HL-60/S4 (cell line): Measurements from ENCODE around the gene SAMMSON.

Experiments used
- in situ Hi-C: fragments of 300-500 bp; cut with MboI; formaldehyde crosslinking; loops from 2 replicates; pipeline ENCODE4 v1.14.3; 2022; ENCODE audit warnings: low sequenced_read_pairs

The SAMMSON gene

GRCh38 chr3:70010346-70010745 is 10.8 kb downstream of the SAMMSON start:
- in situ Hi-C loops = no loop called here

DNA sequence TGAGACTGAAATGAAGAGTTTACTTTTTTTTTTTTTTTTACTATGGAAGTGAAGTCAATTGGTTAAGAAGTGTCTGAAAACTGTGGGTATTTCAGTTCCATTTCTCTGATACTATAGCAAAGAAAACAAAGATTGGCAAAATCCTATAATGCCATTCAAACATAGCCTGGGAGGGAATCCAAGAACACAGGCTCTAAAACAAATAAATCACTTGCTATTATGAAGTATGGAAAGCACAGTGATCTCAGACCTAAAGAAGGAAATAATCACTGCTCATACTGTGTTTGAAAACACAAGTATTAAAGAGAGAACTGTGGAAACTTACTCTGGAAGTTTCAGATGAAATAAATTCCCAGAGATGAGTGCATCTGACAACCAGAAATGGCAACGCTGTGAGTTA is 12.0 kb downstream of the SAMMSON start:
- in situ Hi-C loops = no loop called here

GRCh38 chr3:70020906-70021660 is 21.6 kb downstream of the SAMMSON start:
- in situ Hi-C loops = no loop called here

DNA sequence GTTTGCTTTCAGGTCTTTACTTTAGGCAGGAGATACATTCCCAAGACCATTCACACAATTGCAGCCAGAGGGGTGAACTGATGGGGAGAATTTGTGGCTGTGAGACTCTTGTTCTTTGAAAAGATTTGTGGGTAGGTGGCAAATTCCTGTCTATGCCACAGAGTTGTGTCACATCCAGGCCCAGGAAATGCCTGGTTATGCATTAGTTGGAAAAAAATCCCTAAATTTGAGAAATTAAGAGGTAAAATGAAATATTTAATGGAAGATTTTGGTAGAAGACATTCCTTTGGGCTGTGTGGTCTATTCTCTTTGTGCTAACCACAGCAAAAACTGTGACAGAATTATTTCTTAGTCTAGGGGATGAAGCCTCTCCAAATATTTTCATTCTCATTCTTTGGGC is 28.8 kb downstream of the SAMMSON start:
- in situ Hi-C loops = no loop called here

DNA sequence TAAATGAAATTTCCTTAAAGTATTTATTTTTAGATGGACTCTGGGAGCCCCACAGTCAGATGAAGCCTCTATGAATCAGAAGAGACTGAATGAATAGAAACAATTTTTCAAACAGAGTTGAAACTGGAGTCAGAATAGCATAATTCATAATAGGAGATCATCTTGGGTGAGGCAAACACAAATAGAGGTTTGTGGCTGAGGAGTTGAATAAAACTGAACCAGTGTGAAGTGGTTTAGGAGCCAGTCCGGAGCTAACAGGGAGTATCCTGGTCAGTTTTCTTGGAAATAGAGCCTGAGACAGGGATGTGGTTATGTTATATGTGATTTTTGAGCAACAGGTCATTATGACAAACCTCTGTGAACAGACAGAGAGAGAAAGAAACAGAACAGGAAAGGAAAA is 39.2 kb downstream of the SAMMSON start:
- in situ Hi-C loops = no loop called here

DNA sequence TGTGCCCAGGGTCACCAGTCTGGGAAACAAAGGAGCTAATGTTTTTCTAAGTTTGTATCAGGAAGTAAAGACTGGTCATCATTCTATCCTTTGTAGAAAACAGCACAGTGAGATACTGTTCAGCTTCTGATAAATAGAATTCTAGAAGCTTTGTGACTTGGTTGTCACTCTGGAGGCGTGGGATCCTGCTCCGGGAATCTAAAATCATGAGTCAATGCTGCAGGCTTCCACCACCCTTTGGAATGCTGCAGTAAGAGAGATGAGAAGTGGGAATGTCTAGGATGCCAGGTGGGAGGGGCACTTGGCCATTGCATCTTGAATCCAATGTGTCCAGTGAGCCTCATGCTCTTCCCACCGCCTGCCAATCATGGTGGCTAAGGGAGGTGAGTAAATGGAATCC is 40.9 kb downstream of the SAMMSON start:
- in situ Hi-C loops = no loop called here

GRCh38 chr3:70042641-70043040 is 43.1 kb downstream of the SAMMSON start:
- in situ Hi-C loops = no loop called here

DNA sequence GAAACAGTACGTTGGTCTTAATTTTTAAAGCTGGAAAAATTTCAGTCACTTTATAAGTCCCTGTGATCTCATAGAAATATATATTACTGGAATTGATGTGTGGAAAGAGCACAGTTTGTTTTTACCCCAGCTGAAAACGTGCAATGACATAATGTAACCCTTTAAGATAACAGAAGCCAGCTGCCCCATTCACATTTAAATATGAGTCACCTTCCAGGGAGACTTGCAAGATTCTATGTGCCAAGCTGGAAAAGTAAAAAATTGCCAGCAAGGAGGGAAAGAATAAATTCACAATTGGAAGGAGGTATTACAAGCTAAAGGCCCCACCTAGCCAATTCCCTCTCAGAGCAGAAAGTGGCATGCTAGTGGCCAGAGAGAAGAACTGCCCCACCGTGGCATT is 50.2 kb downstream of the SAMMSON start:
- in situ Hi-C loops = no loop called here

GRCh38 chr3:70053293-70053692 is 53.8 kb downstream of the SAMMSON start:
- in situ Hi-C loops = no loop called here

DNA sequence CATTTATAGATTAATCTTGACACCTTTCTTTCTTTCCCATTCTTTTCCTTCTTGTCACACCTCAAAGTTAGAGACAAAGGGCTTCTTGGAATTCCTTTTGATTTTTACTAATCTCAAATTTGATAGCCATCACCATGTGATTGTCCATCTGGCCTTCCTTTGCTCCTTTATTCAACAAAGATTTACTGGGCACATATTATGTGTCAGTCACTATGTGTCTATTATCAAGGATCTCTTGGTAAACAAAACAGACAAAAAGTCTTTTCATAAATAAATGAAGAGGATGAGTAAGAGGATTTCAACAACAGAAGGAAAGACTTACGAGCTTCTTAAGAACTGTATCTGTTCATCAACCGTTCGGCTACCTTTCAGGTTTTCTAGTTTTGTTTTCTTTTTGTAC is 56.5 kb downstream of the SAMMSON start:
- in situ Hi-C loops = no loop called here

GRCh38 chr3:70057426-70057825 is 57.9 kb downstream of the SAMMSON start:
- in situ Hi-C loops = no loop called here

DNA sequence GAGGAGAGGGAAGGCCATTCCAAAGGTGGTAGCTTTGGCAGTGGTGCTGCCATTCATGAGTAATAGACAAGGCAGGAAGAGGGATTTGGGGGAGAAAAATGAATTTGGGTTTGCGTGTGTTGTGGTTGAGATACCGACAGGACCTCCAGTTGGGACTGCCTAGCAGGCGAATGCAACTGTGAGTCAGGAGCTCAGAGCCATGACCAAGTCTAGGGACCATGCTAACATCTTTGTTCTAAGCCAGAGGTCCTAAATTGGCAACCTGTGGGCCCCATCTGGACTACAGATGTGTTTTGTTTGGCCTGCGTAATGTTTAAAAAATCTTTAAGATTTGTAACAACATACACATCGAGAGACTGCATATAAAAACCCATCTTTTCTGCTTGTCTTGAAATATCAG is 61.6 kb downstream of the SAMMSON start:
- in situ Hi-C loops = no loop called here

GRCh38 chr3:70064194-70064779 is 64.8 kb downstream of the SAMMSON start:
- in situ Hi-C loops = no loop called here

GRCh38 chr3:70065696-70066253 is 66.2 kb downstream of the SAMMSON start:
- in situ Hi-C loops = no loop called here

DNA sequence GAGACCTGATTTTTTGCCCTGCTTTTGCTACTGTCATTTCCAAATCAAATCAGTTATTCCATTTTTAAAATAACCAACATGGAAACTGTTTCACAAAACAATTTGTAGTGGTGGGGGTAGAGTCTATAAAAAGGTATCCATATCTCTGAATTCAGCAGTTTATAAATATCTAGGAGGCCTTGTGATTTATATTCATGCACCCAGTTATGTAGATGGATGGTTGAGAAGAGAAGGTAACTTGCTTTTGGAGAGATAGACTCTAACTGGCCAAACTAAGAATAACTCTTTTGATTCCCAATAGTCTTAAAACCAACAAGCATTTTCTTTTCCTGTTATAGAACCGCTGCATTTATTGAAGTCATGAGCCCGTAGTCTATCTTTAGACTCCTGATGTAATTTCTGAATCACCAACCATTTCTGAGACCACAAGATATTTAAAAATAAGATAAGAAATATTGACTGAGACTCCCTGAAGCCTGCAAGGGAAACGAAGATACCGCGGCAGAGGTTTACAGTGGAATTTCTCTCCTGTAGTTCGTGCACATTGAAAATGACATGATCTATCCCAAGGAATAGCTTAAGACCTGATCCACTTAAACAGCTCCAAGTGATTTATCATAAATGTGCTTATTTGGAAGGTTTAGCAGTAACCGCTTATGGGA is 68.5 kb downstream of the SAMMSON start:
- in situ Hi-C loops = no loop called here

- in situ Hi-C loops = no loop called here
Measured at GRCh38 chr3:70069557-70069956, 70.0 kb downstream of the SAMMSON start.

DNA sequence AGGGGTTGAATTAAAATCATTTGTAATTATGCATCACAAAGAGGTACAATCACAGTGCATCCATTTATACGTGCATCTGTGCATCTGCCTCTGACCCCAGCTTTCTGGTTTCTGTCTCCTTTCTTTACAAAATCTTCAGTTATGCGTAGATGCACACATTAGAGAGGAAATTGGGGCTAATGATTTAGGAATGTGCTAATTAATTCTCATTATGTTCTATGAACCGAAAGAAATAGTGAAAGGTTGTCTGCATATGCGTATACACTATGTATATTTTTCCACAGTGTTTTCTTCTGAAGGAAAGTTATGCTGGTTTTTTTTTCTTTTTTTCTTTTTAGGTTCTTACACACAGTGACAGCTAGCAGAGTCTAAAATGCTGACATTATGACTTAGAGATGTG is 71.6 kb downstream of the SAMMSON start:
- in situ Hi-C loops = no loop called here

GRCh38 chr3:70072180-70072579 is 72.6 kb downstream of the SAMMSON start:
- in situ Hi-C loops = no loop called here

- in situ Hi-C loops = no loop called here
Measured at GRCh38 chr3:70072754-70073153, 73.2 kb downstream of the SAMMSON start.

- in situ Hi-C loops = no loop called here
Measured at GRCh38 chr3:70075101-70075500, 75.6 kb downstream of the SAMMSON start.

DNA sequence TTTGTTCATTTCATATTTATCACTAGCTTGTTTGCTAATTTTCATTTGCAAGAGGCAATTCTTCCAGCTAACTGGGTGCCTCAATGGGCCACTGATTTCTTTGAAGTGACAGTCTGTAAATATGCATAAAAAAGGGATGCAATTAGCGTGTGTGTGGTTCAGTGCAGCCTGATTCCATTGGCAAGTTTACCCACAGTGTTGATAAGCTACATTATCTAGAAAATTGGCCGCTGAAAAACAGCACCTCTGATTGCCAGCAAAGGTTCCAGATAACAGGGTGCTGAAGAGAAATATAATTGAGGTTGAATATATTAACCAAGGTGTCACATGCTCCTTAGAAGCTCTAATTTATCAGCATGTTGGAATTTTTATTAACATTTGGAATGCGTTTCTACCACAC is 76.9 kb downstream of the SAMMSON start:
- in situ Hi-C loops = no loop called here

- in situ Hi-C loops = no loop called here
Measured at GRCh38 chr3:70078778-70079177, 79.2 kb downstream of the SAMMSON start.
